GM21528 (cell line): Measurements from ENCODE around the gene SLC9A1.

ENCODE experiments used
- ATAC-seq: cut with Tn5 transposase; IDR thresholded peaks from one replicate; pipeline ENCODE4 v1.9.1; 2021; ENCODE audit warnings: mild to moderate bottlenecking, moderate library complexity; ENCODE audit not compliant: unreplicated experiment, low FRiP score

Gene SLC9A1

GRCh38 chr1:27084107-27084506 is 70.8 kb downstream of the SLC9A1 start:
- no peak for ATAC-seq

- ATAC-seq = no peak
Measured at GRCh38 chr1:27077968-27078367, 77.0 kb downstream of the SLC9A1 start.

- ATAC-seq = no peak
Measured at GRCh38 chr1:27076803-27077202, 78.1 kb downstream of the SLC9A1 start.

GRCh38 chr1:27074175-27074780 is 80.6 kb downstream of the SLC9A1 start:
- no peak for ATAC-seq

GRCh38 chr1:27071049-27071416 is 83.9 kb downstream of the SLC9A1 start:
- ATAC-seq = no peak

- no peak for ATAC-seq
Measured at GRCh38 chr1:27070390-27071048, 84.4 kb downstream of the SLC9A1 start.

GRCh38 chr1:27068922-27069321 is 86.0 kb downstream of the SLC9A1 start:
- no peak for ATAC-seq

GRCh38 chr1:27065999-27066630 is 88.8 kb downstream of the SLC9A1 start:
- ATAC-seq = no peak

GRCh38 chr1:27060891-27061290 is 94.0 kb downstream of the SLC9A1 start:
- no peak for ATAC-seq

- no peak for ATAC-seq
Measured at GRCh38 chr1:27058966-27059669, 95.8 kb downstream of the SLC9A1 start.

- no peak for ATAC-seq
Measured at GRCh38 chr1:27057801-27058625, 96.9 kb downstream of the SLC9A1 start.

GRCh38 chr1:27057389-27057788 is 97.5 kb downstream of the SLC9A1 start:
- ATAC-seq = no peak

GRCh38 chr1:27053977-27054753 is 100.8 kb downstream of the SLC9A1 start:
- ATAC-seq = no peak

GRCh38 chr1:27052527-27052926 is 102.4 kb downstream of the SLC9A1 start:
- ATAC-seq = no peak

- ATAC-seq = no peak
Measured at GRCh38 chr1:27049607-27050006, 105.3 kb downstream of the SLC9A1 start.

- no peak for ATAC-seq
Measured at GRCh38 chr1:27049100-27049499, 105.8 kb downstream of the SLC9A1 start.
